HepG2 (cell line): ENCODE data around the gene ITGA6. TPM values are rescaled to one million over a fixed set of nuclear protein-coding genes. Genes with fewer than 3 reads are reported as not detected.

Experiments
- ATAC-seq: fragments of 200-7000 bp; cut with Tn5 transposase; 3 replicates; pipeline ENCODE4 v1.9.1; 2020; ENCODE audit warnings: mild to moderate bottlenecking, moderate library complexity
- BruUV-seq: library from RNA; stranded (reverse); fragments of 400-500 nt; replicated peaks from 2 replicates; lab custom pipeline; 2021; lab: Mats Ljungman, UMichigan
- CTCF ChIA-PET: fragments of 300-600 bp; formaldehyde crosslinking; extraction: SDS; loops from one replicate; lab custom pipeline; 2021; ENCODE audit warnings: low total read pairs, inconsistent platforms, low intra/inter-chr PET ratio; lab: Yijun Ruan, JAX
- POLR2A ChIA-PET: fragments of 350-600 bp; sonication (Branson Sonifier 250); formaldehyde crosslinking; loops from one replicate; lab custom pipeline; 2020; ENCODE audit warnings: antibody characterized with exemption, inconsistent platforms; lab: Yijun Ruan, JAX
- DNase-seq: peaks from one replicate; pipeline ENCODE4 v3.0.0-alpha.2; 2015; ENCODE audit warnings: low spot score
- FAIRE-seq: peaks from 3 replicates; lab custom pipeline; 2011; peaks lifted over from hg19 to GRCh38; lab: Jason Lieb, UNC
- H2AFZ ChIP-seq: one replicate; pipeline ENCODE4 v1.6.1; 2011; ENCODE audit warnings: low read length, inconsistent platforms
- H3K27ac ChIP-seq: fragments of 300-600 bp; 3 replicates; pipeline ENCODE4 v1.8.0; 2011; ENCODE audit warnings: mixed run types, mild to moderate bottlenecking, mixed read lengths, low read length, inconsistent platforms; ENCODE audit not compliant: insufficient read depth; ENCODE audit errors: extremely low read length
- H3K27me3 ChIP-seq, 2 experiments: fragments of 200-600 bp in 1 of 2; 2 replicates in 1 of 2; 3 replicates in 1 of 2; pipeline versions ENCODE4 v1.6.0 to v1.8.0; 2011; ENCODE audit warnings: low read length in 2 of 2, mild to moderate bottlenecking in 2 of 2, moderate library complexity in 2 of 2, inconsistent platforms in 1 of 2; ENCODE audit not compliant: insufficient read depth in 2 of 2, control insufficient read depth in 1 of 2
- H3K36me3 ChIP-seq, 2 experiments: fragments of 200-600 bp in 1 of 2; replicated peaks in 1 of 2; 2 replicates in 1 of 2; 3 replicates in 1 of 2; pipeline versions ENCODE4 v1.5.1 to v1.8.0; 2011; ENCODE audit warnings: low read length in 2 of 2, inconsistent platforms in 1 of 2; ENCODE audit not compliant: insufficient read depth in 2 of 2, control insufficient read depth in 1 of 2
- H3K4me1 ChIP-seq: 2 replicates; pipeline ENCODE4 v1.5.1; 2012; ENCODE audit warnings: low read length, inconsistent platforms; ENCODE audit not compliant: insufficient read depth
- H3K4me2 ChIP-seq: 2 replicates; pipeline ENCODE4 v1.6.0; 2011; ENCODE audit warnings: low read depth, low read length, inconsistent platforms
- H3K4me3 ChIP-seq, 3 experiments: fragments of 200-600 bp in 1 of 3; sonication (generic), shearing (Covaris generic) in 1 of 3; replicated peaks in 1 of 3; 2 replicates each; pipeline ENCODE4 v1.5.1; 2011 to 2016; ENCODE audit warnings: low read length in 3 of 3, inconsistent platforms in 2 of 3, low read depth in 2 of 3, mild to moderate bottlenecking in 2 of 3, control low read depth in 1 of 3, mixed read lengths in 1 of 3; ENCODE audit not compliant: insufficient read depth in 1 of 3
- H3K79me2 ChIP-seq: one replicate; pipeline ENCODE4 v1.6.1; 2011; ENCODE audit warnings: low read length, inconsistent platforms; ENCODE audit not compliant: insufficient read depth
- H3K9ac ChIP-seq: 2 replicates; pipeline ENCODE4 v1.6.0; 2011; ENCODE audit warnings: mild to moderate bottlenecking, low read depth, low read length, inconsistent platforms; ENCODE audit not compliant: insufficient read depth
- H3K9me3 ChIP-seq: 2 replicates; pipeline ENCODE4 v1.5.1; 2012; ENCODE audit warnings: mild to moderate bottlenecking, low read length
- H4K20me1 ChIP-seq: 2 replicates; pipeline ENCODE4 v1.6.0; 2011; ENCODE audit warnings: inconsistent platforms, mild to moderate bottlenecking, low read length, moderate library complexity; ENCODE audit not compliant: insufficient read depth
- CCAR2 ChIP-seq: fragments of 200-400 bp; formaldehyde crosslinking; optimal IDR thresholded peaks from 2 replicates; pipeline ENCODE3; 2018; ENCODE audit warnings: low read depth, mild to moderate bottlenecking, low read length, moderate library complexity
- RFX5 ChIP-seq: IDR thresholded peaks from 2 replicates; pipeline ENCODE4 v1.6.1; 2011; ENCODE audit warnings: low read depth, low read length, improper control_type of control experiment
- SRSF9 ChIP-seq: fragments of 200-400 bp; formaldehyde crosslinking; IDR thresholded peaks from 2 replicates; pipeline ENCODE4 v1.6.1; 2018; ENCODE audit warnings: borderline replicate concordance, mild to moderate bottlenecking, low read depth, low read length; ENCODE audit not compliant: insufficient read depth, poor library complexity, severe bottlenecking
- TP53 ChIP-seq: sonication (generic); formaldehyde crosslinking; conservative IDR thresholded peaks from 2 replicates; pipeline ENCODE4 v1.4.0; 2020; ENCODE audit warnings: missing genetic modification reagents
- U2AF1 ChIP-seq: fragments of 200-400 bp; formaldehyde crosslinking; optimal IDR thresholded peaks from 2 replicates; pipeline ENCODE3; 2017; ENCODE audit warnings: mild to moderate bottlenecking, low read depth, low read length
- ZBTB46 ChIP-seq: sonication (generic); formaldehyde crosslinking; IDR thresholded peaks from 2 replicates; pipeline ENCODE4 v1.4.0; 2020; ENCODE audit warnings: mild to moderate bottlenecking, missing genetic modification reagents, borderline replicate concordance
- ZNF232 ChIP-seq: sonication (generic); formaldehyde crosslinking; IDR thresholded peaks from 2 replicates; pipeline ENCODE4 v1.4.0; 2020; ENCODE audit warnings: missing genetic modification reagents, borderline replicate concordance
- WGBS: methylation state at CpG from one replicate; pipeline ENCODE4 v1.1.6; 2017; ENCODE audit warnings: low lambda C conversion rate; 5-methylcytosine and 5-hydroxymethylcytosine counted together
- in situ Hi-C: cut with HindIII; loops from 2 replicates; pipeline ENCODE4 v1.10.0; 2017; ENCODE audit warnings: low pct_unique_long_range_greater_than_20kb; ENCODE audit not compliant: extremely low pct_ligation_motif_present
- intact Hi-C: fragments of 100-400 bp; cut with micrococcal nuclease; formaldehyde crosslinking; loops from one replicate; pipeline ENCODE4 v1.10.0; 2022; ENCODE audit not compliant: unreplicated experiment
- polyA plus RNA-seq, 8 experiments: library from polyadenylated mRNA; depleted of rRNA in 3 of 8; stranded (reverse) in 7 of 8; unstranded in 1 of 8; fragments of >200 nt; fragmentation: Illumina TruSeq in 4 of 8; extraction: Trizol in 4 of 8; gene quantifications; 2 replicates each; pipeline versions ENCODE4 v1.2.1 to v1.2.3, GENCODE V29; 2011 to 2016; ENCODE audit warnings: low read depth in 4 of 8, missing spikeins in 1 of 8, mixed read lengths in 1 of 8; ENCODE audit not compliant: insufficient read depth in 1 of 8
- total RNA-seq, 5 experiments: library from RNA; depleted of rRNA; stranded (reverse); fragments of >200 nt; fragmentation: Illumina TruSeq; extraction: Trizol; gene quantifications; 2 replicates each; pipeline ENCODE4 v1.2.3, GENCODE V29; 2016; ENCODE audit warnings: low read depth in 1 of 5

ITGA6 gene
- total and polyA plus RNA-seq, 2 of the 13 experiments (the other 11 are each of a cell fraction or from before 2014, with no cell fraction given): 24.0 to 92.5 TPM

GRCh38 chr2:172409042-172409441 is 18.3 kb upstream of the ITGA6 start:
- 0% methylated on average over 1 of the region's 1 CpG for WGBS
- ATAC-seq: no peak
- Histone ChIP-seq H3K36me3 (no peaks in the 10 kb centered on the region), H3K79me2 (no peaks in the 10 kb centered on the region), H3K4me3 (no peak overlapping the region), H3K9me3 (no peaks in the 10 kb centered on the region), H2AFZ (no peak overlapping the region), H3K4me1 (no peaks in the 10 kb centered on the region), H3K27ac (no peak overlapping the region), H3K4me2 (no peak overlapping the region), H4K20me1 (no peaks in the 10 kb centered on the region), H3K9ac (no peak overlapping the region), H3K27me3 (peaks cover 0 to 7% of the 10 kb centered on the region in 2 experiments; a peak in 1 of 5 replicates)
- CTCF ChIA-PET: no interaction called here
- no TSS peak for BruUV-seq
- no peak for TF ChIP-seq SRSF9
- TF ChIP-seq U2AF1: no peak
- no peak for TF ChIP-seq CCAR2
- no peak for TF ChIP-seq ZBTB46 (CRISPR knock-in tag)
- TF ChIP-seq RFX5: no peak
- TF ChIP-seq TP53 (CRISPR knock-in tag): no peak
- no peak for TF ChIP-seq ZNF232 (CRISPR knock-in tag)
- POLR2A ChIA-PET: no interaction called here
- intact Hi-C loops: no loop called here
- in situ Hi-C loops: no loop called here
- DNase-seq: no peak
- FAIRE-seq: no peak
